Measurements from ENCODE around the gene HTD2. TPM values are rescaled to one million over a fixed set of nuclear protein-coding genes. Genes with fewer than 3 reads are reported as not detected.

The HTD2 gene
- total RNA-seq, 1 experiment from 2014 or later, result 7.9 TPM

GRCh38 chr3:58260261-58260731, 46.0 kb upstream of the HTD2 start:
- ATAC-seq (peak; percentile 70), DNase-seq (ENCODE audit: low read depth, low spot score) (peak; percentile 51)
- BruUV-seq (replicated peaks), result no TSS peak
- H3K27me3 ChIP-seq (ENCODE audit: control insufficient read depth, insufficient read depth, low read length), result no peaks in the 10 kb centered on the region
- in situ Hi-C loops (cut with HindIII; ENCODE audit: low pct_unique_long_range_greater_than_20kb, low sequenced_read_pairs) (no loop called here), intact Hi-C loops (cut with micrococcal nuclease; ENCODE audit: unreplicated experiment) (no loop called here)
- H3K9me3 ChIP-seq (ENCODE audit: control insufficient read depth, insufficient read depth, low read depth, low read length), result no peaks in the 10 kb centered on the region
- TF ChIP-seq REST (IDR thresholded peaks at IDR 0.05; ENCODE audit: insufficient read depth in 1 of 2, low read depth in 2 of 2, low read length in 1 of 2), result no peak
- TF ChIP-seq CTCF (IDR thresholded peaks at IDR 0.05), result no peak
- TF ChIP-seq TCF7L2 (IDR thresholded peaks at IDR 0.05; ENCODE audit: low read depth, low read length), result no peak
- POLR2A ChIA-PET, result no interaction called here
- CTCF ChIA-PET, result no interaction called here
- no peaks in the 10 kb centered on the region for H3K4me1 ChIP-seq (ENCODE audit: control insufficient read depth, insufficient read depth, low read length)
- no peak overlapping the region for H3K27ac ChIP-seq (ENCODE audit: low read length)
- no peaks in the 10 kb centered on the region; the same call in 1 of the 2 replicates for H3K36me3 ChIP-seq (ENCODE audit: control insufficient read depth, insufficient read depth, low read length)
- H3K4me3 ChIP-seq (ENCODE audit: low read depth in 2 of 2, low read length in 2 of 2), result no peak overlapping the region

- no TSS peak for BruUV-seq (replicated peaks)
- intact Hi-C loops (cut with micrococcal nuclease; ENCODE audit: unreplicated experiment), result no loop called here
- no peaks in the 10 kb centered on the region for H3K27me3 ChIP-seq (ENCODE audit: control insufficient read depth, insufficient read depth, low read length)
- no peaks in the 10 kb centered on the region for H3K9me3 ChIP-seq (ENCODE audit: control insufficient read depth, insufficient read depth, low read depth, low read length)
- peak; percentile 45; the same call in 1 of the 2 replicates for ATAC-seq
- peak; percentile 10 for DNase-seq (ENCODE audit: low read depth, low spot score)
- H3K4me3 ChIP-seq (ENCODE audit: low read depth in 2 of 2, low read length in 2 of 2), result no peak overlapping the region
- TF ChIP-seq SIN3A (IDR thresholded peaks at IDR 0.05; ENCODE audit: borderline replicate concordance, insufficient read depth, low read depth, low read length) (no peak), TCF7L2 (IDR thresholded peaks at IDR 0.05; ENCODE audit: low read depth, low read length) (no peak), CTCF (IDR thresholded peaks at IDR 0.05) (no peak), POLR2AphosphoS5 (IDR thresholded peaks at IDR 0.05; ENCODE audit: low read depth, low read length) (no peak)
- no peaks in the 10 kb centered on the region for H3K4me1 ChIP-seq (ENCODE audit: control insufficient read depth, insufficient read depth, low read length)
- no peak overlapping the region for H3K27ac ChIP-seq (ENCODE audit: low read length)
- ChIA-PET POLR2A (no interaction called here), CTCF (no interaction called here)
- in situ Hi-C loops (cut with HindIII; ENCODE audit: low pct_unique_long_range_greater_than_20kb, low sequenced_read_pairs), result no loop called here
- no peaks in the 10 kb centered on the region; the same call in 1 of the 2 replicates for H3K36me3 ChIP-seq (ENCODE audit: control insufficient read depth, insufficient read depth, low read length)
These were observed 45.6 kb upstream of the HTD2 start for GRCh38 chr3:58260733-58261132.

Data from Panc1 (cell line).